Neutrophil (primary cell): Measurements from ENCODE around the gene NT5C.
"Not testable (repeated sequence)": the region's sequence is repeated elsewhere in the genome, so short reads cannot be mapped to it uniquely, and the experiment has no call there.

Source experiments
- H3K27ac ChIP-seq: fragments of 200-600 bp; sonication (generic); 2 replicates; pipeline ENCODE4 v1.5.1; 2016; ENCODE audit warnings: mild to moderate bottlenecking, moderate library complexity
- H3K27me3 ChIP-seq: fragments of 200-600 bp; sonication (generic); 2 replicates; pipeline ENCODE4 v1.6.0; 2016; ENCODE audit warnings: mild to moderate bottlenecking
- H3K36me3 ChIP-seq: fragments of 200-600 bp; sonication (generic); 2 replicates; pipeline ENCODE4 v1.5.1; 2017
- H3K4me1 ChIP-seq, 2 experiments: fragments of 200-600 bp in 1 of 2; sonication (generic) in 1 of 2; 1 replicate in 1 of 2; 2 replicates in 1 of 2; pipeline versions ENCODE4 v1.5.1 to v1.6.1; 2013 to 2016; ENCODE audit warnings: low read depth in 1 of 2, low read length in 1 of 2, mild to moderate bottlenecking in 1 of 2, moderate library complexity in 1 of 2; ENCODE audit not compliant: control insufficient read depth in 1 of 2, insufficient read depth in 1 of 2
- H3K4me3 ChIP-seq, 2 experiments: fragments of 200-600 bp in 1 of 2; sonication (generic) in 1 of 2; 1 replicate in 1 of 2; 2 replicates in 1 of 2; pipeline ENCODE4 v1.5.1; 2013 to 2016; ENCODE audit warnings: low read depth in 1 of 2, low read length in 1 of 2, mild to moderate bottlenecking in 1 of 2, moderate library complexity in 1 of 2
- H3K9me3 ChIP-seq: fragments of 200-600 bp; sonication (generic); 2 replicates; pipeline ENCODE4 v1.5.1; 2016
- TF ChIP-seq, protein P1 (sequence below): fragments of 200-600 bp; sonication (generic); IDR thresholded peaks from 2 replicates; pipeline ENCODE4 v1.5.1; 2016; ENCODE audit warnings: antibody characterized with exemption

NT5C gene

DNA sequence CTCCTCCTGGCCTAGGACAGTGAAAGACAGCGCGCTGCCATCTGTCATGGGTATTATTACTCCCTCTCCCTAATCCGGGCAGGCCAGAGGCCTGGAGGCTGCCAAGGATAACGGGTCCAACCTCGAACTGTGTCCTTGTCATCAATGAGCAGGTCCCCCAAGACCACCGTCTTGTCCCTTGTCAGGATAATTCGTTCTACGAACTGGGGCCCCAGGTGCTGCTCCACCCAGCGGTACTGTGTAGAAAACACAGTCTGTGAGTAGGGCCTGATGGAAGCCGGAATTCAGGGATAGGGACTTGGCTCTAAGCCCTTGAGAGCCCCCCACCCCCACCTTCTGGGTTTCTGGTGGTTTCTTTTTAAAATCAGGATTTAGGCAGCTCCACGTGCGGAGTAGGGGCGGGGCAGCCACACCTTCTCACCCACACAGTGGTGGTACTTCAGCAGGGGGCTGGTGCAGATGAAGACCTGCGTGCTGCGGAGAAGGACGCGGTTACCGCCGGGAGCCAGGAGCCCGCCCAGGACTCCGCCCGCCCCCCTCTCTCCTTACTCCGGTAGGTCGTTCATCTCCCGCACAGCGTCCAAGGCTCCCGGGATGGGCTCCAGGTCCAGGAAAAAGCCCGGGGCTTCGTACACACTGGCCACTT, 787 bp downstream of the NT5C start:
- Histone ChIP-seq H3K27me3 (no peaks in the 10 kb centered on the region), H3K4me1 (peaks cover 32 to 40% of the 10 kb centered on the region in 2 experiments), H3K4me3 (peak overlapping the region; percentile 72 to 93), H3K9me3 (no peaks in the 10 kb centered on the region), H3K27ac (peak overlapping the region; percentile 79), H3K36me3 (peaks cover 41% of the 10 kb centered on the region)
- TF ChIP-seq, protein P1, sequence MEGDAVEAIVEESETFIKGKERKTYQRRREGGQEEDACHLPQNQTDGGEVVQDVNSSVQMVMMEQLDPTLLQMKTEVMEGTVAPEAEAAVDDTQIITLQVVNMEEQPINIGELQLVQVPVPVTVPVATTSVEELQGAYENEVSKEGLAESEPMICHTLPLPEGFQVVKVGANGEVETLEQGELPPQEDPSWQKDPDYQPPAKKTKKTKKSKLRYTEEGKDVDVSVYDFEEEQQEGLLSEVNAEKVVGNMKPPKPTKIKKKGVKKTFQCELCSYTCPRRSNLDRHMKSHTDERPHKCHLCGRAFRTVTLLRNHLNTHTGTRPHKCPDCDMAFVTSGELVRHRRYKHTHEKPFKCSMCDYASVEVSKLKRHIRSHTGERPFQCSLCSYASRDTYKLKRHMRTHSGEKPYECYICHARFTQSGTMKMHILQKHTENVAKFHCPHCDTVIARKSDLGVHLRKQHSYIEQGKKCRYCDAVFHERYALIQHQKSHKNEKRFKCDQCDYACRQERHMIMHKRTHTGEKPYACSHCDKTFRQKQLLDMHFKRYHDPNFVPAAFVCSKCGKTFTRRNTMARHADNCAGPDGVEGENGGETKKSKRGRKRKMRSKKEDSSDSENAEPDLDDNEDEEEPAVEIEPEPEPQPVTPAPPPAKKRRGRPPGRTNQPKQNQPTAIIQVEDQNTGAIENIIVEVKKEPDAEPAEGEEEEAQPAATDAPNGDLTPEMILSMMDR, result peak; percentile 40

DNA sequence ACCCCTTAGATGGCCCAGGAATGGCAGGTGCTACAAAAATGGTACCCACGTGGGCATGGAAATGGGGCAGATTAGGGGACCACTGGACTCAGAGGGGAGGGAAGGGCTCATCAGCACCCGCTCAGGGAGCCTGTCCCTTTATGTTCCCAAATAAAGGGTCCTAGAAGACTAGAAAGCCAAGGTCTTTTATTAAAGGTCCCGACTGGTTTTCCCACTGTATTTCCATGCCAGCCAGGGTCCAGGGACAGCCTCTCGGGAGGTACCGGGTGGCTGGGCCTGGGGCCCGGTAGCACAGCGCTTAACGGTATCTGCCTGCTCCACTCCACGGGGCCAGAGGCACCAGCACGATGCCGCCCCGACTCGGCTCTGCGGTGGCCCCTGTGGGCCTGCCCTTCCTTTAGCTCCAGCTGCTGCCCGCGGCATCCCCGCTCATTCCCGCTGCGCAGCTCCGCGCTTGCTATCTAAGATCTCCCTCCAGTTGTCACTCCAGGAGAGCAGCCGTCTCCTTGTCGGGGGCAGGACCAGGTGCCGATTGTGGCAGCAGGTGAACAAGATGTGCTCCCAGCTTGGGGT, 1.4 kb downstream of the NT5C start:
- Histone ChIP-seq H3K9me3 (no peaks in the 10 kb centered on the region), H3K27me3 (no peaks in the 10 kb centered on the region), H3K27ac (peak overlapping the region; percentile 79), H3K4me3 (peak overlapping the region in 1 of 2 experiments; percentile 93), H3K36me3 (peaks cover 35% of the 10 kb centered on the region), H3K4me1 (peaks cover 38 to 46% of the 10 kb centered on the region in 2 experiments)
- TF ChIP-seq, protein P1, result no peak

DNA sequence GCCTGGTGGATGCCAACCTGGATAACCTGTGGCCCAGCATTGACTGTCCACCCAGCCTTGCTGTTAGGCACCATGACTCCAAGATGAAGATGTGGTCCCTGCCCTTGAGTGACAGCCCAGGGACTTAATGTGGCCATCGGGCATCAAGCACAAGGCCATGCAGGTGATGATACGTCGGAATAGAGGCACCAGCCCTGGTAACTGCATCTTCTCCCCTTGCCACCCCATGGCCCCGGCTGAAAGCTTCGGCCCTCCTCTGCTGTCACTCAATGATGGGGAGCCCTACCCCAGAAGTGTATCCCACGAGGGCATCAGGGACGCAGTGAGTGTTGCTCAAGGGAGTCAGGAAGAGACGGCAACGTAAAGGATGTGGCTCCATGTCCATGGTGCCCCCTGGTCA, 2.0 kb downstream of the NT5C start:
- TF ChIP-seq, protein P1, result no peak
- H3K36me3 ChIP-seq, result peaks cover 30% of the 10 kb centered on the region
- H3K4me3 ChIP-seq, result no peak overlapping the region
- H3K4me1 ChIP-seq, result peaks cover 44 to 52% of the 10 kb centered on the region in 2 experiments
- peak overlapping the region; percentile 79 for H3K27ac ChIP-seq
- no peaks in the 10 kb centered on the region for H3K9me3 ChIP-seq
- H3K27me3 ChIP-seq, result no peaks in the 10 kb centered on the region

DNA sequence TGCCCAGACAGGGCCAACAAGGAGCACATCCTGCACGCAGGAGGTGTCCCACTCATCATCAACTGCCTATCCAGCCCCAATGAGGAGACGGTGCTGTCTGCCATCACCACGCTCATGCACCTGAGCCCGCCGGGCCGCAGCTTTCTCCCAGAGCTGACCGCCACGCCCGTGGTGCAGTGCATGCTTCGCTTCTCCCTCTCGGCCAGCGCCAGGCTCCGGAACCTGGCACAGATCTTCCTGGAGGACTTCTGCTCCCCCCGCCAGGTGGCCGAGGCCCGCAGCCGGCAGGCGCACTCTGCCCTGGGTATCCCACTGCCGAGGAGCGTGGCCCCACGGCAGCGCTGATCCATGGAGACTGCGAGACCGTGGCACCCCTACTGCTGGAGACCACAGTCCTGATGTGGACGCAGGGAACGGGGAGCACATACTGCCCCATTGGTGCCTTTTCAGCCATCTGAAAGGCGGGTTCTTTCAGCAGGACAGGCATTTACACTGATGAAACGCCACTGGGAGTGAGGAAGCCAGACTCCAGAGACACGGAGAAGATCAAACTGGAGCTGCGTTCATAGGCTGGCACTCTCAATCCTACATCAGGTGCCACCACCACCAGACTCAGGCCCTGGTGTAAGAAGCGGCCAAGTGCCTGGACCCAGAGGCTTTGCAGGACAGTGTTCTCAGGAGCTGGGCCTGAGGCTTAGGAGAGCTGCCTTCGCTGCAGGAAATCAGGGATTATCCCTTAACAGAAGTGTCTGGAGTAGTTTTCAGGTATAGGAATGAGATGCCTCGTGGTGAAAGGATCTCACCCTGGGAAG, 2.6 kb downstream of the NT5C start:
- TF ChIP-seq, protein P1, result no peak
- no peaks in the 10 kb centered on the region for H3K9me3 ChIP-seq
- peaks cover 23% of the 10 kb centered on the region for H3K36me3 ChIP-seq
- H3K27ac ChIP-seq, result peak overlapping the region; percentile 98
- peaks cover 50 to 59% of the 10 kb centered on the region in 2 experiments for H3K4me1 ChIP-seq
- no peak overlapping the region for H3K4me3 ChIP-seq
- H3K27me3 ChIP-seq, result no peaks in the 10 kb centered on the region

DNA sequence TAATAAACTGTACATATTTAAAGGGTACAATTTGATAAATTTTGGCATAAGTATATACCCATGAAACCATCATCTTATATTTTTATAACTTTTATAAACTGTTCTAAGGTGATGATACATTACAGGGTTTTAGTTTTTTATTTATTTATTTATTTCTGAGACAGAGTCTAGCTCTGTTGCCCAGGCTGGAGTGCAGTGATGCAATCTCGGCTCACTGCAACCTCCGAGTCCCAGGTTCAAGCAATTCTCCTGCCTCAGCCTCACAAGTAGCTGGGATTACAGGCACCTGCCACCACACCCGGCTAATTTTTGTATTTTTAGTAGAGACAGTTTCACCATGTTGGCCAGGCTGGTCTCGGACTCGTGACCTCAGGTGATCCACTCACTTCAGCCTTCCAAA, 3.6 kb downstream of the NT5C start:
- H3K4me3 ChIP-seq, H3K9me3 ChIP-seq, H3K27me3 ChIP-seq: not testable (repeated sequence)
- peak overlapping the region; percentile 98 for H3K27ac ChIP-seq
- peaks cover 56 to 67% of the 10 kb centered on the region in 2 experiments for H3K4me1 ChIP-seq
- peaks cover 19% of the 10 kb centered on the region for H3K36me3 ChIP-seq
